ENCODE data around the gene LRFN5.
"Not testable (repeated sequence)": the region's sequence is repeated elsewhere in the genome, so short reads cannot be mapped to it uniquely, and the experiment has no call there.

The LRFN5 gene

GRCh38 chr14:41899416-41899815 lies 292.7 kb downstream of the LRFN5 start:
- no peak overlapping the region for H3K4me3 ChIP-seq (ENCODE audit: low read depth, low read length)
- no peak for TF ChIP-seq CTCF (IDR thresholded peaks at IDR 0.05; ENCODE audit: borderline replicate concordance, insufficient read depth, low read depth, low read length)

GRCh38 chr14:41900644-41901043 lies 294.0 kb downstream of the LRFN5 start:
- no peak overlapping the region for H3K4me3 ChIP-seq (ENCODE audit: low read depth, low read length)
- TF ChIP-seq CTCF (IDR thresholded peaks at IDR 0.05; ENCODE audit: borderline replicate concordance, insufficient read depth, low read depth, low read length) = no peak

GRCh38 chr14:41901089-41901488 lies 294.4 kb downstream of the LRFN5 start:
- no peak overlapping the region for H3K4me3 ChIP-seq (ENCODE audit: low read depth, low read length)
- TF ChIP-seq CTCF (IDR thresholded peaks at IDR 0.05; ENCODE audit: borderline replicate concordance, insufficient read depth, low read depth, low read length) = no peak

GRCh38 chr14:41905394-41905964 lies 298.8 kb downstream of the LRFN5 start:
- no peak overlapping the region for H3K4me3 ChIP-seq (ENCODE audit: low read depth, low read length)
- no peak for TF ChIP-seq CTCF (IDR thresholded peaks at IDR 0.05; ENCODE audit: borderline replicate concordance, insufficient read depth, low read depth, low read length)

GRCh38 chr14:41911155-41911554 lies 304.5 kb downstream of the LRFN5 start:
- not testable (repeated sequence) for H3K4me3 ChIP-seq (ENCODE audit: low read depth, low read length)

- TF ChIP-seq CTCF (IDR thresholded peaks at IDR 0.05; ENCODE audit: borderline replicate concordance, insufficient read depth, low read depth, low read length) = no peak
- no peak overlapping the region for H3K4me3 ChIP-seq (ENCODE audit: low read depth, low read length)
Measured at GRCh38 chr14:41913398-41913797, 306.7 kb downstream of the LRFN5 start.

GRCh38 chr14:41915732-41916131 lies 309.1 kb downstream of the LRFN5 start:
- H3K4me3 ChIP-seq (ENCODE audit: low read depth, low read length) = no peak overlapping the region
- TF ChIP-seq CTCF (IDR thresholded peaks at IDR 0.05; ENCODE audit: borderline replicate concordance, insufficient read depth, low read depth, low read length) = no peak

GRCh38 chr14:41916313-41916712 lies 309.6 kb downstream of the LRFN5 start:
- TF ChIP-seq CTCF (IDR thresholded peaks at IDR 0.05; ENCODE audit: borderline replicate concordance, insufficient read depth, low read depth, low read length) = no peak
- H3K4me3 ChIP-seq (ENCODE audit: low read depth, low read length) = no peak overlapping the region

Data from GM12875 (cell line).